Thyroid gland (tissue), 4 donors: ENCODE results near the gene MAGI1. TPM values are rescaled to one million over a fixed set of nuclear protein-coding genes. Genes with fewer than 3 reads are reported as not detected.

ENCODE experiments used
- DNase-seq, 2 donors: peaks; one replicate each; pipeline ENCODE4 v3.0.0-alpha.2; 2019
- H3K27ac ChIP-seq, 3 donors: fragments of 200-600 bp; sonication (generic); 1 replicate in 2 of 3; 2 replicates in 1 of 3; pipeline ENCODE4 v1.5.1; 2016 to 2019; ENCODE audit warnings: mild to moderate bottlenecking in 1 of 3, moderate library complexity in 1 of 3
- H3K27me3 ChIP-seq: fragments of 200-600 bp; sonication (generic); one replicate; pipeline ENCODE4 v1.5.1; 2019
- H3K36me3 ChIP-seq, 2 donors: fragments of 200-600 bp; sonication (generic); one replicate each; pipeline ENCODE4 v1.5.1; 2016 to 2019
- H3K4me1 ChIP-seq, 2 donors: fragments of 200-600 bp; sonication (generic); one replicate each; pipeline ENCODE4 v1.5.1; 2017 to 2019
- H3K4me3 ChIP-seq, 3 donors: fragments of 200-600 bp; sonication (generic); replicated peaks in 1 of 3; 1 replicate in 2 of 3; 2 replicates in 1 of 3; pipeline ENCODE4 v1.5.1; 2016; ENCODE audit warnings: mild to moderate bottlenecking in 1 of 3
- H3K9me3 ChIP-seq: fragments of 200-600 bp; sonication (generic); one replicate; pipeline ENCODE4 v1.5.1; 2017
- CTCF ChIP-seq, 6 experiments: fragments of 200-600 bp in 3 of 6; fragments of 450-650 bp in 3 of 6; sonication (generic) in 3 of 6; IDR thresholded peaks; one replicate each; pipeline ENCODE4 v1.5.1; 2016 to 2019; ENCODE audit warnings: antibody characterized with exemption in 6 of 6, mild to moderate bottlenecking in 2 of 6, inconsistent platforms in 1 of 6, moderate library complexity in 1 of 6
- POLR2A ChIP-seq, 2 donors: fragments of 450-650 bp; IDR thresholded peaks; one replicate each; pipeline ENCODE4 v1.6.1; 2017; ENCODE audit warnings: antibody characterized with exemption in 2 of 2, mild to moderate bottlenecking in 2 of 2, moderate library complexity in 1 of 2
- WGBS, 2 donors: methylation state at CpG; one replicate each; pipeline ENCODE4 v1.1.5; 2017; 5-methylcytosine and 5-hydroxymethylcytosine counted together
- intact Hi-C: fragments of 100-400 bp; cut with DNase I; formaldehyde crosslinking; loops from one replicate; pipeline ENCODE4 v1.15.1; 2023
- total RNA-seq, 4 donors: library from RNA; depleted of rRNA; stranded (reverse); fragments of >200 nt; gene quantifications; one replicate each; pipeline ENCODE4 v1.2.3, GENCODE V29; 2016

The MAGI1 gene
- total RNA-seq, 4 donors from 2014 or later: 60.5 to 123 (median 87.5) TPM

DNA sequence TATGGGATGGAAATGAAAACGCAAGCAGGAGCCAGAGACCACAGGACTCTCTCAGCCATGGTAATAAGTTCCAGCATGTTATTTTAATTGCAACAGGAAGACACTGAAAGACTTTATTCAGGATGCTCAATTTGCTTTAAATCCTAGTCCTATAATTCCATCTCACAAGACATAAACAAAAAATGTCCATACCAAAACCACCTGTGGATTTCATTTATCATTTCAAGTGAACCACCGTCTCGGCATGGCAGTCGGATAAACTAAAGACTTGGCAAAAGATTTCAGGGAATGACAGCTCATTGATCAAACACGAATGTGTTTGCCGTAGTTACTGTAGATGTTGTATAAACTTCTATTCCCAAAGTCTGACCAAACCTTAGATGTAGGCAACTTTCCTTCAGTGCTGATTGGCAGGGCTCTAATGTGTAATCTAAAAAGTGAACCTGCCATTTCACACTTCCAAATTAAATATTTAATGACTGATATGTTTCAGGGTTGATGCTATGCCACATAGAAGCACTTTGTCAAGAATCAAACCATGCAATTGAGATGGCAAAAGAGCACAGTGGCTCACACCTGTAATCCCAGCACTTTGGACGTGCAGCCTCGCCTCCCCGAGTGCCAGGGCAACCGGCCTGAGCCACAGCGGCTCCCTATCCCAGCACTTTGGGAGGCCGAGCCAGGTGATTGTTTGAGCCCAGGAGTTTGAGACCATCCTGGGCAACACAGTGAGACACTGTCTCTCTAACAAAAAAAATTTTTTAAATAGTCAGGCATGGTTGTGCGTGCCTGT, 331.7 kb downstream of the MAGI1 start:
- no peaks in the 10 kb centered on the region for H3K9me3 ChIP-seq
- 88 to 95% methylated on average over 12 to 13 of the region's 13 CpGs for WGBS, 2 donors
- peaks cover 14 to 16% of the 10 kb centered on the region in 2 donors for H3K4me1 ChIP-seq
- no peak overlapping the region for H3K27ac ChIP-seq
- H3K36me3 ChIP-seq: no peaks in the 10 kb centered on the region
- H3K27me3 ChIP-seq: no peaks in the 10 kb centered on the region
- H3K4me3 ChIP-seq: no peak overlapping the region
- intact Hi-C loops: no loop called here
- DNase-seq: no peak
- no peak for TF ChIP-seq CTCF (IDR thresholded peaks at IDR 0.05)
- TF ChIP-seq POLR2A (IDR thresholded peaks at IDR 0.05): no peak

DNA sequence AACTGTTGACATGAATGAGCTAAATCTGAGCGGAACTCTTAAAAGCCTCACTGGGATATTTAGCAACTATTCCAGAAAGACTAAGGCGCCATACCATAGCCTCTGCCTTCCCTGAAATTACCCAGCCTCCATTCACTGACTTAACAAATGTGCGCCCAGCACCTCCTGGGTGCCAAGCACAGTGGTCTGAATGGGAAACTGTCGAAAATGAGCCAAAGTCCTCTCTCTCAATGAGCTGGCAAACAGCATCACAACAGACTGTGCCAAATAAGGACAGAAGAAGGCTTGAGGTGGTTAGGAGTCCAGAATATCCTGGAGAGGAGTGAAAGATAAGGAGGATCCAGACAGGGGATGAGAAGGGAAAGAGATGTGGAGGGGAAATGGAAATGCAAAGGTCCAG, 332.4 kb downstream of the MAGI1 start:
- peaks cover 14 to 16% of the 10 kb centered on the region in 2 donors for H3K4me1 ChIP-seq
- H3K36me3 ChIP-seq: no peaks in the 10 kb centered on the region
- H3K27me3 ChIP-seq: no peaks in the 10 kb centered on the region
- no peaks in the 10 kb centered on the region for H3K9me3 ChIP-seq
- no peak overlapping the region for H3K27ac ChIP-seq
- DNase-seq: no peak
- intact Hi-C loops: no loop called here
- no peak overlapping the region for H3K4me3 ChIP-seq
- 86 to 99% methylated on average over 4 of the region's 4 CpGs for WGBS, 2 donors
- no peak for TF ChIP-seq POLR2A (IDR thresholded peaks at IDR 0.05)
- no peak for TF ChIP-seq CTCF (IDR thresholded peaks at IDR 0.05)

GRCh38 chr3:65703820-65704219, 334.9 kb downstream of the MAGI1 start:
- WGBS, 2 donors: 86 to 92% methylated on average over 2 of the region's 2 CpGs
- Histone ChIP-seq H3K27me3 (no peaks in the 10 kb centered on the region), H3K27ac (no peak overlapping the region), H3K36me3 (no peaks in the 10 kb centered on the region), H3K4me1 (peaks cover 8 to 13% of the 10 kb centered on the region in 2 donors), H3K9me3 (no peaks in the 10 kb centered on the region), H3K4me3 (no peak overlapping the region)
- TF ChIP-seq CTCF (IDR thresholded peaks at IDR 0.05) (no peak), POLR2A (IDR thresholded peaks at IDR 0.05) (no peak)
- no peak for DNase-seq
- intact Hi-C loops: no loop called here

- intact Hi-C loops: no loop called here
- Histone ChIP-seq H3K9me3 (no peaks in the 10 kb centered on the region), H3K27me3 (no peaks in the 10 kb centered on the region), H3K4me1 (peaks cover 8 to 13% of the 10 kb centered on the region in 2 donors), H3K27ac (no peak overlapping the region), H3K4me3 (no peak overlapping the region), H3K36me3 (no peaks in the 10 kb centered on the region)
- no peak for TF ChIP-seq CTCF (IDR thresholded peaks at IDR 0.05)
- no peak for TF ChIP-seq POLR2A (IDR thresholded peaks at IDR 0.05)
- WGBS, 2 donors: 91% methylated on average over 5 of the region's 5 CpGs
- DNase-seq: no peak
These were observed 335.7 kb downstream of the MAGI1 start for GRCh38 chr3:65703026-65703425.

GRCh38 chr3:65702202-65702601, 336.5 kb downstream of the MAGI1 start:
- DNase-seq: no peak
- Histone ChIP-seq H3K9me3 (no peaks in the 10 kb centered on the region), H3K27ac (no peak overlapping the region), H3K36me3 (no peaks in the 10 kb centered on the region), H3K27me3 (no peaks in the 10 kb centered on the region), H3K4me1 (peaks cover 8 to 13% of the 10 kb centered on the region in 2 donors), H3K4me3 (no peak overlapping the region)
- intact Hi-C loops: no loop called here
- WGBS, 2 donors: 91 to 93% methylated on average over 2 of the region's 2 CpGs
- TF ChIP-seq CTCF (IDR thresholded peaks at IDR 0.05) (no peak), POLR2A (IDR thresholded peaks at IDR 0.05) (no peak)
